ENCODE results near the gene ANKRD60. TPM values are rescaled to one million over a fixed set of nuclear protein-coding genes. Genes with fewer than 3 reads are reported as not detected.
A peak's percentile ranks its signal among the peaks of the same experiment; 100 is the strongest.

ANKRD60 gene, protein sequence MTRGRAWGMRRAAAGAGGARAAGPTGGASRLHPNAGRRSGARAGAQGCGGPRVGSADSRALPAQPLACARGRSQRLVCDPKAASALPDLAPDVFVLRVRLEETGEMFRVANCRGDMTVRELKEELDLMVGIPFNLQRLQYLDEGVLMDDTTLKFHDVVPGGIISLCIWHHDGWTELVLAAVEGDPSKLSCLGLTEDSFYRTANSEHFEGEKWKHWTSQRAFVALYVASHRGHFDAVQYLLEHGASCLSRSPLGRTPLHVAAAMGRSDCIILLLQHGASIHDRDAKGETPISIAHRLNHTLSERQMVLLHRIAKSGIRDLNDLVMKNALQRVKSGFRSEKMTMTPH
- total RNA-seq = not detected
- long read RNA-seq = 0 reads

DNA sequence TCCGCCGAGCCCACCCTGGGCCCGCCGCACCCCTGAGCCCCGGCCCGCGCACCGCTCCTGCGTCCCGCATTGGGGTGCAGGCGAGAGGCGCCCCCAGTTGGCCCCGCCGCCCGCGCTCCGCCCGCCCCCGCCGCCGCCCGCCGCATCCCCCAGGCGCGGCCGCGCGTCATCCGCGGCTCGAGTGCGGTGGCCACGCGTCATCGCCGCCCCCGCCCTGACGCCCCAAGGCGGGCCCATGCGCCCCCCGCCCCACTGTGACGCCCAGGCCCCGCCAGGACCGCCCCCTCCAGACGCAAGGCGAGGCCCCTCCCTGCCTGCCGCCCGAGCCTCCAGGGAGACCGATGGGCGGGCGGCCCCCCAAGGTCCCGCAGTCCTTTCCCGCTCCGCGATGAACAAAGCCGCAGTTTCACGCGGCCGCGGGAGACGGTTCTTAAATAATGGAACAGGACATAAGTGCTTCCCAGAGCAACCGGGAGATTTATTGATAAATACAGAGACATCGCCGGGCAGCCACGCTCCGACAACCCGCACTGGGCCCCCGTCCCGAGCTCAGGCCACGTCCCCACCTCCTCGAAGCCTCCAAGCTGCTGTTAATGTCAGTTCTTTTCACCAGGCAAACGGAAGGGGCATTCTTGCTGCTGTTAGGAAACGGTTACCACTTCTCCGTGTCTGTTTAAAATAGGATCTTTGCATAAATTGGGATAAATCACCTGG, at the start of gene ANKRD60:
Gene ANKRD60 (minus strand): TSS at position 170 of the 714 bp plus-strand sequence. CDS start 0 bp downstream, at position 170.
- peak; percentile 28 to 68 for ATAC-seq
- DNase-seq = peak; percentile 43
- intact Hi-C loops (cut with DNase I) = no loop called here

DNA sequence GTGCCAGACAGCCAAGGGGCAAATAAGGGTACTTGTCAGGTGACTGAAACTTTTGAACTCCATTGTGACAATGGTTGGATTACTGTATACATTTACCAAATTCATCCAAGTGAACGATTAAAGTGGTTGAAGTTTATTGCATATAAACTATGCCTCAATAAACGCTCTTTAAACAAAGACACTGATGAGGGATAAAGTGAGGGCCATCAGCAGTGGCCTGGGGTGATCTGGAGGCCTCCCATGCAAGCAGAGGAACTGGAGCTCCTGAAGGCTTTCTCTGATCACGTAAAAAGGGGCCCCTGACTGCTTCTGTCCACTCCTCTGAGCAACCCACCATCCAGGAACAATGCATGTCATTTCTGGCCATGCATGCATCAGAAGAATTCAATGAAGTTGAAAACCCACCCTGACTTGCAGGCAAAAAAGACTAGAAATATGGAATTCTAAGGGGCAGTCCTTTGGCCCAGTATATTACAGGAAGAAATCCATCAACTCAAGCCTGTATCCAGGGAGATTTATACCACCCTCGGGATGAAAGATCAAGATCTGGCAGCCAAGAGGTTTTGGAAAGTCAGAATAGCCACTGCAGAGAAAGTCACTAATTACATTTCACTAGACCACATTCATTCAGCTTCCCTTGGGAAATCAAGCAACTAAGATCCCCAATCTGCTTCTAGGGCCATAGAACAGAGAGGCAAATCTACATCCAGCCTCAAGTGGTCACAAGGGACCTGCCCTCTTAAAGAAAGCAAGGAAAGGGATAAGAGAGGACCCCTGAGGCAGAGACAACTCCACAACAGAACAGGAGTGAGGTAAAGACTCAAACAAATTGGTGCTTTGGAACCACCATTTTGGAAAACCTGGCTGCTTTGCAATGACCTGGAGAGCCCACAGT, 49.4 kb upstream of the ANKRD60 start:
- ATAC-seq (no peak), DNase-seq (no peak)
- intact Hi-C loops (cut with DNase I) = no loop called here

DNA sequence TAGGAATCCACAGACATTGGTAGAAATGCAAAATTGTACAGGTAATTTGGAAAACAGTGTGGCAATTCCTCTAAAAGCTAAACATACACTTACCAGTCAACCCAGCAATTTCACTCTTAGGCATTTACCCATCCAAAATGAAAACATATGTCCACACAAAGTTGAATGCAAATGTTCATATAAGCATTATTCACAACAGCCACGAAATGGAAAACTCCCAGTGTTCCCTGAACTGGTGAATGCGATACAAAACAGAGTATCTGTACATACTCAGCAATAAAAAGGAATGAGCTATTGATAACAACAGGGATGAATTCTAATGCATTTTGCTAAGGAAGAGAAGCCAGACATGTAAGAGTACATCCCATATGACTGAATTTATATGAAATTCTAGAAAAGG, 48.7 kb upstream of the ANKRD60 start:
- ATAC-seq = no peak
- intact Hi-C loops (cut with DNase I) = no loop called here

DNA sequence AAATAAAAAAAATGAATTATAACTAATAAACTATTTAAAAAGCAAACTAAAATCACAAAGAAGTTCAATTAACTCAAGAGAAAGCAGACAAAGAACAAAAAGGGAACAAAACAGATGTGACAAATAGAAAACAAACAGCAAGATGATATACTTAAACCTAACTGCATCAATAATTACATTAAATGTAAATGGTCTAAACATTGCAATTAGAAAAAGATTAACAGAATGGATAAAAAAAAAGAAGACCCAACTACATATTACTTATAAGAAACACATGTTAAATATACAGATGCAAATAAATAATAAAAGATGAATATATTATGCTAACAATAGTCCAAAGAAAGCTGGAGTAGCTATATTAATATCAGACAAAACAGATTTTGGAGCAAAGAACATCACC, 45.9 kb upstream of the ANKRD60 start:
- intact Hi-C loops (cut with DNase I) = no loop called here
- DNase-seq = no peak
- no peak for ATAC-seq

More for the DNA sequence above, 48.7 kb upstream of the ANKRD60 start:
- DNase-seq = no peak

DNA sequence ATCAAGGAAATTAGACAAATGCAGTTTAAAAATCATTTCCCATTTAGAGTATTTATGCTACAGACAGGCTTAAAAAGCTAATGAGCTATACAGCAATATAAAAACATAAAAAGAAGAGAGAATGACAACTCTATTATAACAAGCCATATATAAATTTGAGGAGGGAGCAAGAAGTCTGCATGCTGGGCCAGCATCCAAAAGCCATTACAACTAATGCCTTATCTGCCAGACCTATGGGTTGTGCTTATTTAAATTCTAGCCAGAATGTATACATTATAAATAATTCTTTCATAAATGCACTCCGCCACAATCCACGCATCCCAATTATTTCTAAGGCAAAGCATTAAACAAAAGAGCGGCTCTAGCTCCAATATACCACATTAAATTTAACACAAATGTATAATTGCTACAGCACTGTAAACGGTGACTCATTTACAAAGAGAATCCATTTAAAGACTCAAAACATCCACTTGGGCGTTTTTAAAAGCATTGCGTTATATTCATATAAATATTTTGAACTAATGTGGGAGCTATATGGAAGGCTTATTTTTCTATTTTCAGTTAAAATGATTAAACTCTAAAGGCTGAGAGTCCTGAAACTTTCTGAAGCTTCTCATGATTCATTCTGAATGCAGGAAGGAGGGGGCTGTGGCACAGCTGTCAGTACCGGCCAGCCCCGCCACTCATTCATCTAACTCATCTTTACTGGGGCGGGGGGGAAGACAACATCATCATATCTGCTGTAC, 43.3 kb upstream of the ANKRD60 start:
- DNase-seq (no peak), ATAC-seq (no peak)
- intact Hi-C loops (cut with DNase I) = no loop called here

DNA sequence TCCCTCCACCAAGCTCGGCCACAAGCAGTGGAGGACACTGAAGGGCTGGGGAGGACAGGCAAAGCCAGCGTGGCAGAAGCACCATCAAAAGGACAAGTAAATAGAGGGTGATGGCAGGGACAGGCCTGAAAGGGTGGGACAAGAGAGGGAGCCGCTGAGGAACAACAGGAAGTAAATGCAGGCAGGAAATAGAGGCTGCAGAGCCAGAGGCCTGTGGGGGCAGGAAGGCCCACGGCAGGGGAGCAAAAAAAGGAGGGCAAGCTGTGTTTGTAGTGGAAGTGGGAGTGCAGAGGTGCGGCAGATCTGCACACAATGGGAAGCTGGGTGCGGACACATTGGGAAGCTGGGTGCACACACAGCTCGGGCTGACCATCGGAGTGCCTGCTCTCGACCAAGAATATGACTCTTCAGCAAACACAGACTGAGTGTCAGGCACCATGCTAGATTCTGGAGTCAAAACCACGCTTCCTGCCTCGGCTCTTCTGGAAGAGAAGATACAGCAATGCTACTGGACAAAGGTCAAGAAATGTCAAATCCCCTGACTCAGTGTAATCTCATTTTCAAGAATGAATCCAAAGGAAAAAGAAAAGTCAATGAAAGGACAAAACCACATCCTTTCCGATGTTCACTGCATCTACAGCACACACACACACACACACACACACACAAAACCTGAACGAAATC, 40.6 kb upstream of the ANKRD60 start:
- no peak for ATAC-seq
- intact Hi-C loops (cut with DNase I) = no loop called here

DNA sequence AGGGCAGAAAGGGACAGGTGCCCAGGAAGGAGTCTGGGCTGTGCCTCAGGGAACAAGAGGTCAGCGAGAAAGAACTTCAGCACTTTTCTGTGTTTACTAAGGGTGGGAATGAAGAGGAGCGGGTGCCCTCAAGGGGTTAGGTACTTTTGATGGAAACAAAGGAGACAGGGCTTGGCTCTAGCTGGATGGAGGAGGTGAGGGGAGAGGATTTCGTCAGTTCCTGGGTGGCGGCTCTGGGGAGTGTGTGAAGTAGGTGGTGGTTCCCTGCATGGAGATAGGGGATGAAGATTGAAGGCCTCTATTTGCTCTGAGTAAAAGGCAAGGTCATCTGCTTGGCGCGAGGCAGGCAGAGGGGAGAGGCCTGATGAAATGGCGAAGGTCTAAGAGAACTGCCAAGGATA, 40.0 kb upstream of the ANKRD60 start:
- intact Hi-C loops (cut with DNase I) = no loop called here
- ATAC-seq (no peak), DNase-seq (no peak)

More for the DNA sequence above, 40.6 kb upstream of the ANKRD60 start:
- no peak for DNase-seq

DNA sequence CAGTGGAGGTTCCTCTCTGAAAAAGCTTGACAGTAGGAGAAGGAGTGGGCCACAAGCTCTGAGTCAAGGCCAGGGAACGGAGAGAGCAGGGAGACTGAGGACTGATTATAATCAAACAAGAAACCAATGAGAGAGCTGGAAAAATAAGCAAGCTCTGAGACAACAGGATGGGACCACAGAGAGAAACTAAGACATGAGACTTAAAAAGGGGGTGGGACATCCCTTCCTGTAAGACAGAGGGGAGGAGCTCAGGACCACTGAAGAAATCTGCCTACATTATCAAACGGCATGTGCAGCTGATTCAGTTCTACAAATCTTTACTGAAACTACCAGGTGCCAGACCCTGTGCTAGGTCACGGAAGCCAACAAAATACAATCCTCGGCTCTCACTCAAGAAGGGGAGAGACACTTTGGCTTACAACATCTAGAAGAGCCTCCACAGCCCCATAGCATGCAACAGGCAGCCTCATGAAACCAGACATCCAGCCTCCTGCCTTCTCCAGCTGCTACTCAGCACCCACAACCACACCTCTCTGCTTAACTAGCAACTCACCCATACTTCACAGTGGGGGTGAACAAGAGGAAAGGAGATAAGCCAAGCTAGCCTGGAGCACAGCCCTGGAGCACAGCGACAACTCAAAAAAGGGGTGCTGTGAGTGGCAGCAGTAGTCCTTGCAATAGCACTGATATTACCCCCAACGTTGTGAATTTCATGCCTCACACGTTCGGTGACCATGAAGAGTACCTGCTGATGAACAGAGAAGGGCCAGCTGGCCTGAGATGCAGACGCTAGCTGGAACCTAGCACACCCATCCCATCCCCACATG, 39.1 kb upstream of the ANKRD60 start:
- DNase-seq (no peak), ATAC-seq (no peak)
- intact Hi-C loops (cut with DNase I) = no loop called here

DNA sequence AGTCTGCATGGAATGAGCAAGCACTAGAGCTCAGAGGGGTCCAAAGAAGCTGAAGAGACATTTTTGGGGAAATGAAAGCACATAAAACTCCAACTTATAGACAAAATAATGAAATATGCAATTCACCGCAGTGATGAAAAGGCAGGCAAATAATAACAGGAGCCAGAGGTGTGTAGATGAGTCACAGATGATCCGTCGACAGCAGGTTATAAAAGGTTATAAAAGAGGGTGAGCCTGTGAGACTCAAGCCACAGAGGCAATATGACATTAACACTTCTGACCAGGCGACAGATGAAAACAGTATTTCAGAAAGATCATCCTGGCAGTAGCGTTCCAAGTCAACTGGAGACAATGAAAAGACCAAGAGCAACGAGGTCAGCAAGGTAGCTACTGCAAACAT, 35.8 kb upstream of the ANKRD60 start:
- intact Hi-C loops (cut with DNase I) = no loop called here
- no peak for DNase-seq
- ATAC-seq = no peak

DNA sequence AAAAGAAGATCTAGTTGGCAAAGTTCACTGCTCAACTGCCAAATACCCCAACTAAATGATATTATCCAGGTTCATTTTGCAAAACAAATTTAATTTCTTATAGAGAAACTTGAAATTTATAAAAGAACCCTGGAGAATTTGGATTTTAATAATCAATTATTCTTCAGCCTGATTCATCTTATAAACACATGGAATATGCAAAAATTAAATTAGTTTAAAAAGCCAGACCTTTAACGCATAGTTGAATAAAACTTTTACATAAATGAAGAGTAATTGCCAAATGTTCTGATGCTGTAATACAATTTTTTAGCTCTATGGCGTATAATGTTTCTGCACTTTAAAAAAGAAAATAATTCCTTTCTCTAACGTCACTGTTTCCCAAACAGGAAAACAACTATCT, 33.2 kb upstream of the ANKRD60 start:
- intact Hi-C loops (cut with DNase I) = no loop called here
- no peak for DNase-seq
- no peak for ATAC-seq

DNA sequence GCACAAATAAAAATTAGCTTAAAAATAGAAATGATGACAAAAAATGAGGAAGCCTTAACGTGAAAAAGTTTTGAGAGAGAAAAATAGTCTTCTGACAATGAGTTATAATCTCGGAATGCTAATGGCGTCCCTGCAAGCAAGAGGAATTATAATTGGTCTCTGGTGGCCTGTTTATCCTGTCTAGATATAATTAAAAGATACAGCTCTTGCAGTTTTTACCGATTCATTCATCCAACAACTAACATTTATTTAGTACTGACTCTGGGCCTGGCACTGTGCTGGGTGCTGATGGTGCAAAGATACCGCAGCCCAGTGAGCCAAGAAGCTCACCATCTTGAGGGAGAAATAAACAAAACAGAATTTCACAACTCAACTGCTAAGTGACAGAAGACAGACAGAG, 31.6 kb upstream of the ANKRD60 start:
- ATAC-seq = no peak
- intact Hi-C loops (cut with DNase I) = no loop called here
- DNase-seq = no peak

DNA sequence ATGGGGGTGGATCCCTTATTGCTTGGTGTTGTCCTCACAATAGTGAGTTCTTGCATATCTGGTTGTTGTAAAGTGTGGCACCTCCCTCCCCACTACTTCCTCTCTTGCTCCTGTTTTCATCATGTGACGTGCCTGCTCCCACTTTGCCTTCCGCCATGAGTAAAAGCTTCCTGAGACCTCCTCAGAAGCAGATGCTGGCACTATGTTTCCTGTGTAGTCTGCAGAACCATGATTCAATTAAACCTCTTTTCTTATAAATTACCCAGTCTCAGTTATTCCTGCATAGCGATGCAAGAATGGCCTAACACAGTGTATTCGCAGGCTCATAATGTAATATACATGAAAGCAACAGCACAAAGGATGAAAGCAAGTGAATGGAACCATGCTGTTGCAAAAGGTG, 28.4 kb upstream of the ANKRD60 start:
- ATAC-seq (no peak), DNase-seq (no peak)
- intact Hi-C loops (cut with DNase I) = no loop called here

DNA sequence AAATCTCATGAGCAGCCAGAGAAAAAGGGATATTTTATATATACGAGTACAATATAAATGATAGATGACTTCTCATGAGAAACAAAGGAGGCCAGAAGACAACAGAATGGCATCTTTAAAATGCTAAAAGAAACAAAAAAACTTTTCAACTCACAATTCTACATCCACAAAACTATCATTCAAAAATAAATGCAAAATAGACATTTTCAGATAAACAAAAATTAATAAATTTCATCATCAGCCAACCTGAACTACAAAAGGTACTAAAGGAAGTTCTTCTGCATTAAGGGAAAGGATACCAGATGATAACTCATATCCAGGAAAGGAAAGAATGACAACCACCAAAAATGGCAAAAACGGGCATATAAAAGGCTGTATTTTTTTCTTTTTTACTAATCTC, 27.9 kb upstream of the ANKRD60 start:
- ATAC-seq = no peak
- DNase-seq = no peak
- intact Hi-C loops (cut with DNase I) = no loop called here

DNA sequence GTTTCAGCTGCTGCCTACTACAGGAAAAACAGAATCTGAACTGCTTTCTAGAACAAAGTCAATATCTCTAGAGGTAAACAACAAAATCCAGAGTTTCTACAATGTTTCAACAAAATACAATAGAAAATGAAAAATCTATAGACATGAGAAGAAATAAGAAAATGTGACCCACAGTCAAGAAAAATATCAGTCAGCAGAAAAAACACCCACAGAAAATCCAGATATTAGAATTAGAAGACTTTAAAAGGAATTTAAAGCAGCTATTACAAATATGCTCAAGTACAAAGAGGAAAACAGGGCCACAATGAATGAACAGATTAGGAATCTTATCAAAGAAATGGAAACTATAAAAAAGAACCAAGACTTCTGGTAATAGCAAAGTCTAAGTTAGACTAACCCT, 26.4 kb upstream of the ANKRD60 start:
- DNase-seq (no peak), ATAC-seq (no peak)
- intact Hi-C loops (cut with DNase I) = no loop called here

DNA sequence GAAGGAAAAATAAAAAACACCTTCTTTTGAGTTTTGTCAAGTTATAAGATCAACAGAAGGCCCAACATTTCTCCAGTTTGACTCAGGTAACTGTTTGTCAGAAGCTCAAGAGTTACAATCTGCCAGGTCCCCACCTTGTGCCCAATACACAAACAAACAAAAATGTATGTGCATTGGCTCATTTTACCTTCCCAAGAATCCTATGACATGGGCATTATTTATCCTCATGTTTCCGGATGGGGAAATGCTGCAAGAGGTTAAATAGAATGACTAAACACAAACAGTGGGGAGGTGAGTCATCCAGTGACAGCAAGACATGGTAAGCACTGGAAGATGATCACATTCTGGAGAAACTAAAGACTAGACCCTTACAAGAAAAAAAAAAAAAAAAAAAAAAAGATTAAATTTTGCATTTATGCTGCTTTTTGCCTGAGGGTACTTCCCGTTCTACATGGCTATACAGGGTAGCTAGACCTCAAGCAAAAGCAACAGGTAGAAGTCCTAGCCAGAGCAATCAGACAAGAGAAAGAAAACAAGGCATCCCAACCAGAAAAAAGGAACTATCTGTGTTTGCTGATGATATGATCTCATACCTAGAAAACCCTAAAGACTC, 23.6 kb upstream of the ANKRD60 start:
- DNase-seq = no peak
- intact Hi-C loops (cut with DNase I) = no loop called here
- no peak for ATAC-seq

DNA sequence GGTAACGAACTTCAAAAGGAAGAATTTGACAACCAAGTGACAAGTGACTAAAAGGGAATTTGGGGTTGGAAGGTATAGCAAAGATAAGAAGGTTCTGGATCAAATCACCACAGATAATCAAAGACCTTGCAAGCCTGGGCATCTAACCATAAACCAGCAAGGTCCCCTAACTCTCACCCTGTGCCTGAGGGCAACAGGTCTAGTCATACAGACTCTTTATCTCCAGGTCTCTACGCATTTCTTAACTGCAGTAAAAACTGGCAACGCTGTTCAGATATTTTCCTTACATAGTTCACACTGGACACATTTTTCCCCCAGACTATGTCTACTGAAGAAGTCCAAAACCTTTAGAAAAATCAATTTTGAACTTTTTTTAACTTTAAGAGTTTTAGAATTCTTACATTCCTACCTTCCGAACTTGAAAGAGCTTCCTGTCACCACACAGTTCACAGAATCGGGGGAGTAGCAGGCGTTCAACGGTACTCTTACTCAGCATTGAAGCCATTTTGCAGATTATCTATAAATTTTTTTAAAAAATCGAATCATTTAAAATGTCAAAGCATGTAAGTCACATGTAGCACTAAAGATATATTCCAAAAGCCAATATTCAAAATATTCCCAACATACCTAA, 23.0 kb upstream of the ANKRD60 start:
- intact Hi-C loops (cut with DNase I) = no loop called here
- DNase-seq (no peak), ATAC-seq (no peak)

DNA sequence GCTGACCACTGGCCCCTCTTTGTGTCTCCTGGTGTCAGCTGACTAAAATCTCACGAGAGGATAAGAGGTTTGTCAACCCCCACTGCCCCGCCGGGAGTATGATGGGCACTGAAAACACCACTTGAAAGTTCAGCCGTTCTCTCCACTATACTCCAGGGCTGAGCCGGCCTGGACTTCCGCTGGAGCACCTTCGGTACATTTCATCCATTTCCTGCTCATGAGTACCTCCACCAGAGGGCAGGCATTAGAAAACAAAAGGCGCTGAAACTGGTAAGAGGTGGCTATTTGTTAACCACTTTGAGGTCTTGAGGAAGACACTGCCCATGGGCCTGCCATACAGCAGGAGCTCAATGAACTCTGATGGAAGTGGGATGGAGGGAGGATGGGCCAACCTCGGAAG, 17.9 kb upstream of the ANKRD60 start:
- ATAC-seq (no peak), DNase-seq (no peak)
- intact Hi-C loops (cut with DNase I) = loop anchor here in 1 of 2 donors (10.0 kb wide), 1 partner anchor 208 kb away; no protein-coding TSS in a partner anchor
